Fibroblast of mammary gland (primary cell): ENCODE results near the gene OPA1.

ENCODE experiments used
- DNase-seq: peaks from one replicate; pipeline ENCODE4 v3.0.0-alpha.2; 2010; ENCODE audit warnings: low read depth
- H3K4me3 ChIP-seq: 2 replicates; pipeline ENCODE4 v1.5.1; 2011; ENCODE audit warnings: low read depth, mild to moderate bottlenecking, low read length, moderate library complexity; ENCODE audit not compliant: control insufficient read depth
- CTCF ChIP-seq: conservative IDR thresholded peaks from 2 replicates; pipeline ENCODE4 v1.5.1; 2011; ENCODE audit warnings: low read depth, low read length, inconsistent platforms; ENCODE audit not compliant: control insufficient read depth, insufficient read depth

The OPA1 gene

DNA sequence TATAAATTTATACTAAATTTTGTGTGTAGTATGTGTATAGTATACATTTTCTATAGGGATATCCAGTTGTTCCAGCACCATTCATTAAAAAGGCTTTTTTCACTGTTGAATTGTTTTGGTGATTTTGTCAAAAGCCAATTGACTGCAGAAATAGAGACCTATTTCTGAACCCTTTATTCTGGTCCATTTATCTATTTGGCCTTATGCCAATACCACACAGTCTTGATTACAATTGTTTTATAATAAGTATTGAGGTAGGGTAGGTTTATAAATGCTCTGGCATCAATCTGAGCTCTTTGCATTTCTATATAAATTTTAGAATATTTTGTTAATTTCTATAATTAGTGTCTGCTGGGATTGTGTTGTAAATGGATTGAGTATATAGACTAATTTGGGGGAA, 6.5 kb upstream of the OPA1 start:
- DNase-seq = no peak
- no peak for TF ChIP-seq CTCF
- no peak overlapping the region for H3K4me3 ChIP-seq

- DNase-seq = no peak
- no peak overlapping the region for H3K4me3 ChIP-seq
- no peak for TF ChIP-seq CTCF
These were observed 3.9 kb upstream of the OPA1 start for GRCh38 chr3:193589129-193589528.

GRCh38 chr3:193589616-193590015, 3.4 kb upstream of the OPA1 start:
- no peak overlapping the region for H3K4me3 ChIP-seq
- DNase-seq = no peak
- TF ChIP-seq CTCF = no peak

DNA sequence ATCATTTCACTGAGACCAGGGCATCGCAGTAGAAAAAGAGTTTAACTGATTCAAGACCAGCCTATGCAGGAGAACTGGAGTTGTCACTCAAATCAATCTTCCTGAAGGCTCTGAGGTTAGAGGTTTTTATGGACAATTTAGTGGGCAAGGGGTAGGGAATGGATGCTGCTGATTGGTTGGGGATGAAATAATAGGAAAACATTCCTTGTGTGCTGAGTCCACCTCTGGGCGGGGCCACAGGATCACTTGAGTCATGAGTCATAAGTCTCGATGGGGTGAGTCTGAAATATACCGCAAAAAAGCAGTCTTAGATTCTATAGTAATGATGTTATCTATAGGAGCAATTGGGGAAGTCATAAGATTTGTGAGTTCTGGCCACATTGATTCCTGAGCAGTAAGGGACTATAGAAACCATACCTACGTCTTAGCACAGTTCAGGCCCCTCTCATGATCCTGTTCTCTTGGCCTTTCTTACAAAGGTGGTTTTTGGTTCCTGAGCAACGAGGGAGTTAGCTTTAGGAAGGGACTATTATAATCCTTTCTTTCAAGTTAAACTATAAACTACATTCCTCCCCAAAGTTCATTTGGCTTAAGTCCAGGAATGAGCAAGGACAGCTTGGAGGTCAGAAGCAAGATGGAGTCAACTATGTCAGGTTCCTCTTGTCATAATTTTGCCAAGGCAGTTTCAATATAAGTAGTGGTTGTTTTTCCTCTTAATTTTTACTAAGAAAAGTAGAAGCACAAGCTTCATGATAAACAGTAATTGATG, 2.7 kb upstream of the OPA1 start:
- H3K4me3 ChIP-seq = no peak overlapping the region
- TF ChIP-seq CTCF = no peak
- DNase-seq = peak; percentile 76

- no peak for TF ChIP-seq CTCF
- peak; percentile 43 for DNase-seq
- peak overlapping the region; percentile 98 for H3K4me3 ChIP-seq
These were observed 641 bp downstream of the OPA1 start for GRCh38 chr3:193593668-193594030.

GRCh38 chr3:193594946-193595689, 2.1 kb downstream of the OPA1 start:
- DNase-seq = peak; percentile 31
- no peak overlapping the region for H3K4me3 ChIP-seq

More at GRCh38 chr3:193594946-193595689, 2.1 kb downstream of the OPA1 start:
- no peak for TF ChIP-seq CTCF
